Mucosa of descending colon (tissue), 3 donors: ENCODE data around the gene CLTRN. TPM values are rescaled to one million over a fixed set of nuclear protein-coding genes. Genes with fewer than 3 reads are reported as not detected.
A peak's percentile ranks its signal among the peaks of the same experiment; 100 is the strongest.

Experiments
- ATAC-seq: fragments of 200-7000 bp; cut with Tn5 transposase; one replicate; pipeline ENCODE4 v1.9.1; 2020; ENCODE audit warnings: mild to moderate bottlenecking, moderate library complexity
- DNase-seq, 3 donors: peaks; one replicate each; pipeline ENCODE4 v3.0.0-alpha.2; 2020
- H3K36me3 ChIP-seq: fragments of 200-600 bp; one replicate; pipeline ENCODE4 v1.8.0; 2021; ENCODE audit warnings: low read depth, mild to moderate bottlenecking
- H3K4me1 ChIP-seq: fragments of 200-600 bp; one replicate; pipeline ENCODE4 v1.8.0; 2021; ENCODE audit warnings: low read depth, mild to moderate bottlenecking
- H3K4me3 ChIP-seq: fragments of 200-600 bp; one replicate; pipeline ENCODE4 v1.8.0; 2021; ENCODE audit warnings: mild to moderate bottlenecking
- H3K9me3 ChIP-seq: fragments of 200-600 bp; one replicate; pipeline ENCODE4 v1.8.0; 2021; ENCODE audit warnings: mild to moderate bottlenecking
- intact Hi-C, 2 donors: fragments of 100-400 bp; cut with DNase I in 1 of 2; cut with micrococcal nuclease in 1 of 2; formaldehyde crosslinking; loops; one replicate each; pipeline versions ENCODE4 v1.11.0 to v1.11.1; 2022; cut with DNase I, micrococcal nuclease
- total RNA-seq, 3 donors: library from RNA; stranded (reverse); fragmentation: NEBNext Ultra II Directional in 2 of 3; extraction: Animal tissue kit (Norgen Biotek cat#: 25700) in 2 of 3; gene quantifications; one replicate each; pipeline versions ENCODE4 v1.2.1 to v1.2.4, GENCODE V29; 2021 to 2023
- TF ChIP-seq, protein P1 (sequence below): fragments of 200-600 bp; IDR thresholded peaks from one replicate; pipeline ENCODE4 v1.8.0; 2022; ENCODE audit warnings: antibody characterized with exemption, mild to moderate bottlenecking
- donor health status: DM: no; HTN: no; CAD: no; lungs with moderate emphysema.
- donor health status: DM: no; HTN: no; CAD: no.
- donor health status: DM: no; HTN: yes; CAD: no.

CLTRN gene
- total RNA-seq, 3 donors from 2014 or later, result 0.41 to 0.48 TPM; not detected in 1

DNA sequence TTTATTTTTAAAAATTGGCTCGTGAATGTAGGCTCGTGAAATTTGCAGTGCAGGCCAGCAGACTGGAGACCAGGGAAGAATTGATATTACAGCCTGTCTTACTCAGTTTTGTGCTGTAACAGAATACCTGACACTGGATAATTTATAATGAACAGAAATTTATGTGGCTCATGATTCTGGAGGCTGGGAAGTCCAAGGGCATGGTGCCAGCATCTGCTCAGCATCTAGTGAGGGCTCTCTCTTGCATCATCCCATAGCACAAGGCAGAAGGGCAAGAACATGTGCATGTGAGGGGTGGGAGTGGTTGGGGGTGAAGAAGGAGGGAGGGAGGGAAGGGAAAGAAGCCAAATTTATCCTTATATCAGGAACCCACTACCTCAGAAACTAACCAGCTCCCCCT, 13.7 kb upstream of the CLTRN start:
- TF ChIP-seq, protein P1, sequence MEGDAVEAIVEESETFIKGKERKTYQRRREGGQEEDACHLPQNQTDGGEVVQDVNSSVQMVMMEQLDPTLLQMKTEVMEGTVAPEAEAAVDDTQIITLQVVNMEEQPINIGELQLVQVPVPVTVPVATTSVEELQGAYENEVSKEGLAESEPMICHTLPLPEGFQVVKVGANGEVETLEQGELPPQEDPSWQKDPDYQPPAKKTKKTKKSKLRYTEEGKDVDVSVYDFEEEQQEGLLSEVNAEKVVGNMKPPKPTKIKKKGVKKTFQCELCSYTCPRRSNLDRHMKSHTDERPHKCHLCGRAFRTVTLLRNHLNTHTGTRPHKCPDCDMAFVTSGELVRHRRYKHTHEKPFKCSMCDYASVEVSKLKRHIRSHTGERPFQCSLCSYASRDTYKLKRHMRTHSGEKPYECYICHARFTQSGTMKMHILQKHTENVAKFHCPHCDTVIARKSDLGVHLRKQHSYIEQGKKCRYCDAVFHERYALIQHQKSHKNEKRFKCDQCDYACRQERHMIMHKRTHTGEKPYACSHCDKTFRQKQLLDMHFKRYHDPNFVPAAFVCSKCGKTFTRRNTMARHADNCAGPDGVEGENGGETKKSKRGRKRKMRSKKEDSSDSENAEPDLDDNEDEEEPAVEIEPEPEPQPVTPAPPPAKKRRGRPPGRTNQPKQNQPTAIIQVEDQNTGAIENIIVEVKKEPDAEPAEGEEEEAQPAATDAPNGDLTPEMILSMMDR, result no peak
- no peak for ATAC-seq
- Histone ChIP-seq H3K4me1 (no peaks in the 10 kb centered on the region), H3K36me3 (no peaks in the 10 kb centered on the region), H3K4me3 (no peak overlapping the region), H3K9me3 (no peaks in the 10 kb centered on the region)
- intact Hi-C loops, result no loop called here
- DNase-seq, result no peak

DNA sequence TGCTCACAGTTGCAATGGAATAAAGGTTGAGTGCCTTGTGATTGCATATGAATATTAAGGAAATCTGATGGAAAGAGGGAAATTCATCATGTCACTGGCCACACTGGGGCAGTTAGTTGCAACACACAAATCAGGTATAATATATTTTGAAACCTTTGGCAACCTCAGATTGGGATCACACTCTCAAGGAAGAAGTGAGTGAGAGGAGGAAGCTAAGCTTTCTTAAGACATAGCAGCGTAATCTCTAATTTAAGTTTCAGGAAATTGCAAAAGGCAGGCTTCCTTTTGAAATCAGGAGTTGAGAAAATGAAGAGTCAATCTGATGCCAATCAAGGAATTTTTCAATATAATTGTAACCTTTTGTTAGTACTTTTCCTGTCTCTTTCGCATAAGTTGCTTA, 12.3 kb upstream of the CLTRN start:
- no peaks in the 10 kb centered on the region for H3K4me1 ChIP-seq
- no peak overlapping the region for H3K4me3 ChIP-seq
- no peak for DNase-seq
- ATAC-seq, result no peak
- TF ChIP-seq, protein P1, result no peak
- intact Hi-C loops, result no loop called here
- H3K9me3 ChIP-seq, result no peaks in the 10 kb centered on the region
- no peaks in the 10 kb centered on the region for H3K36me3 ChIP-seq

DNA sequence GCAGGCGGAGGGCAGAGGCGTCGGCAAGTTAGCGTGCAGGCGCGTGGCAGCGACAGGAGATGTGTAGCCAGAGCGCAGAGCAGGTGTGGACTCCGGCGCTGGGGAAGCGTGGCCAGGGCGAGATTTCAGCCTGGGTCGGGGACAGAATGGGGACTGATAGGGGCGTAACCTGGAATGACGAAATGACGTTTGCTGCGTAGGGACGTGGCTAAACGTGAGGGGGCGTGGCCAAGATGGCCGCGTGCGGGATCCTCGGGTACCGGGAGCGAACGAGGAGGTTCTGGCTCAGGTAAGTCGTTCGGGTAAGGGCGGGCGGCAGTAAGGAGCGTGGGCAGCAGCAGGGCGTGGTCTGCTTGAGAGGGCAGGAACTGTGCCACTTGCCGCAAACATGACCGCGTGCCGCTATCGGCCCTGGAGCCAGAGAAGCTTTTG, 10.9 kb upstream of the CLTRN start:
- DNase-seq (peak; percentile 85 to 94 (median 86)), ATAC-seq (peak; percentile 81)
- Histone ChIP-seq H3K9me3 (no peaks in the 10 kb centered on the region), H3K4me1 (no peaks in the 10 kb centered on the region), H3K4me3 (peak overlapping the region; percentile 38), H3K36me3 (no peaks in the 10 kb centered on the region)
- intact Hi-C loops, result no loop called here
- TF ChIP-seq, protein P1, result no peak

DNA sequence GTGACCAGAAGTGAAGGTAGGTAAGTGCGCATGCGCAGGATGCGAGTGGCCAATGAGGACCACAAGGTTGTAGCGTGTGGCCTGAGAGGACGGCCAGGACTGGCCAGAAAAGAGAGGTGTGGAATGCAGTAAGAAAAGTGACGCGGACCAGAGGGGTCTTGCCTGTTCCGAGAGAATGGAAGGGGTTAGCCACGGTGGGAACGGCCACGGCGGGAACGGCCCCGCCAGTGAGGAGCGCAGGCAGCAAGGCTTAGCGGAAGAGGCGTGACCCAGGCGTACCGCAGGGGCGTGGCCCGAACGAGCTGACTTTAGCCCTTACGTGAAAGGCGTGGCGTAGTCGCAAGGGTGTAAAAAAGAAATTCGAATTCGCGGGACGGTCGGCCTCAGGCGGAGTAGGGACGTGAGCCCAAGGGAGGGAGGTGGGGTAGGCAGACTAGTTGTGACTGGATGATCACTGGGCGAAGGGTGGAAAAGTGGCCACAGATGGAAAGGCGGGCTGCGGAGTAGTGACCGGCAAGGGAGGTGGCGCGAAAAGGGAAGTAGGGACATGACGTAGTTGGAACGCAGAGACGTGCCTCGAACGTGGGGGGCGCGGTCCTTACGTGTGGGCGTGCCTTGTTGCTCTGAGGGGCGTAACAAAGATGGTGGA, 10.4 kb upstream of the CLTRN start:
- no peaks in the 10 kb centered on the region for H3K4me1 ChIP-seq
- intact Hi-C loops, result no loop called here
- no peaks in the 10 kb centered on the region for H3K36me3 ChIP-seq
- TF ChIP-seq, protein P1, result no peak
- DNase-seq (peak; percentile 88 to 98 (median 93)), ATAC-seq (peak; percentile 94)
- H3K4me3 ChIP-seq, result peak overlapping the region; percentile 38
- H3K9me3 ChIP-seq, result no peaks in the 10 kb centered on the region

DNA sequence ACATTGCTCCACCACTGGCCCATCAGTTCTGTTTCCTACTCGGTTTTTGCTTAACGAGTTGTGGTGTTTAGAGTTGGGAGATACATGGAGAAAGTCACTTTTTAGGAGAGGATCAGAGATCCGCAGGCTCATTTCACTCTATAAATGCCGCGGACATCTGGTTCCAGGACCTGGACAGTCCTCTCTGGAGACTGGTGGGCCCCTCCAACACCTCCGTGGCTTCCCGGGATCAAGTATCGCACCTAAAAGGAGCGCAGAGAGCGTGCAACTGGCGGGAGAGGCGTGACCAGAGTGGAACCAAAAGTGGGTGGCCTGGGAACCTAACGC, 9.9 kb upstream of the CLTRN start:
- intact Hi-C loops, result no loop called here

More for the DNA sequence above, 9.9 kb upstream of the CLTRN start:
- Histone ChIP-seq H3K4me3 (peak overlapping the region; percentile 38), H3K4me1 (no peaks in the 10 kb centered on the region), H3K36me3 (no peaks in the 10 kb centered on the region), H3K9me3 (no peaks in the 10 kb centered on the region)
- DNase-seq (no peak), ATAC-seq (no peak)
- TF ChIP-seq, protein P1, result no peak
